Prostate gland (tissue), 2 donors: ENCODE data around the gene TMEM263. TPM values are rescaled to one million over a fixed set of nuclear protein-coding genes. Genes with fewer than 3 reads are reported as not detected.
A peak's percentile ranks its signal among the peaks of the same experiment; 100 is the strongest.

Source experiments
- DNase-seq: peaks from one replicate; pipeline ENCODE4 v3.0.0-alpha.2; 2019; ENCODE audit warnings: low spot score
- H3K27ac ChIP-seq, 2 donors: fragments of 200-600 bp; sonication (generic); 2 replicates each; pipeline ENCODE4 v1.5.1; 2017 to 2019
- H3K27me3 ChIP-seq: fragments of 200-600 bp; sonication (generic); replicated peaks from 2 replicates; pipeline ENCODE4 v1.5.1; 2019; ENCODE audit not compliant: insufficient read depth
- H3K36me3 ChIP-seq, 2 donors: fragments of 200-600 bp; sonication (generic); 1 replicate in 1 of 2; 2 replicates in 1 of 2; pipeline versions ENCODE4 v1.5.1 to v1.8.1; 2017 to 2019
- H3K4me1 ChIP-seq: fragments of 200-600 bp; sonication (generic); replicated peaks from 2 replicates; pipeline ENCODE4 v1.5.1; 2019
- H3K4me3 ChIP-seq, 2 donors: fragments of 200-600 bp; sonication (generic); 2 replicates each; pipeline ENCODE4 v1.5.1; 2017 to 2019
- H3K9me3 ChIP-seq: fragments of 200-600 bp; sonication (generic); 2 replicates; pipeline ENCODE4 v1.5.1; 2017
- POLR2A ChIP-seq: fragments of 450-650 bp; IDR thresholded peaks from one replicate; pipeline ENCODE4 v1.6.1; 2016; ENCODE audit warnings: antibody characterized with exemption, mild to moderate bottlenecking
- POLR2AphosphoS5 ChIP-seq: sonication (generic); formaldehyde crosslinking; IDR thresholded peaks from one replicate; pipeline ENCODE4 v1.6.1; 2017; ENCODE audit warnings: antibody characterized with exemption
- WGBS: methylation state at CpG from one replicate; pipeline ENCODE4 v1.1.5; 2018; 5-methylcytosine and 5-hydroxymethylcytosine counted together
- intact Hi-C: fragments of 100-400 bp; cut with DNase I; formaldehyde crosslinking; loops from one replicate; pipeline ENCODE4 v1.14.2; 2022
- total RNA-seq, 2 donors: library from RNA; depleted of rRNA; stranded (reverse); fragments of >200 nt; gene quantifications; one replicate each; pipeline ENCODE4 v1.1.0, GENCODE V29; 2016
- TF ChIP-seq, protein P1 (sequence below), 4 experiments: fragments of 200-600 bp in 2 of 4; fragments of 450-650 bp in 2 of 4; sonication (generic) in 2 of 4; IDR thresholded peaks; 1 replicate in 3 of 4; 2 replicates in 1 of 4; pipeline ENCODE4 v1.5.1; 2016 to 2019; ENCODE audit warnings: antibody characterized with exemption in 4 of 4, mild to moderate bottlenecking in 2 of 4, moderate library complexity in 2 of 4

Gene TMEM263
- total RNA-seq, 2 donors from 2014 or later, result 41.7 to 44.4 TPM

DNA sequence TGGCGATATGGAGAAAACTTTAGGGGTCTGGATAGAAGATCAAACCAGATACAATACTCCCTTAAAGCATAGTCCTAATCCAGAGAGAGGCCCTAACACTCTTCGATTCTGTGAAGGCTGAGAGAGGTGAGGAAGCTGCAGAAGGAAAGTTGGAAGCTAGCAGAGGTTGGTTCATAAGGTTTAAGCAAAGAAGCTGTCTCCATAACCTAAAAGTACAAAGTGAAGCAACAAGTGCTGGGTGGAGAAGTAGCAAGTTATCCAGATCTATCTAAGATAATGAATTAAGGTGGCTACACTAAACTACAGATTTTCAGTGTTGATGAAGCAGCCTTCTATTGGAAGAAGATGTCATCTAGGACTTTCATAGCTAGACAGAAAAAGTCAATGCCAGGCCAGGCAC is 55.8 kb downstream of the TMEM263 start:
- 96% methylated on average over 2 of the region's 2 CpGs for WGBS
- Histone ChIP-seq H3K27ac (no peak overlapping the region), H3K4me1 (no peaks in the 10 kb centered on the region), H3K9me3 (no peaks in the 10 kb centered on the region), H3K27me3 (no peaks in the 10 kb centered on the region), H3K4me3 (no peak overlapping the region), H3K36me3 (no peaks in the 10 kb centered on the region)
- TF ChIP-seq, protein P1, sequence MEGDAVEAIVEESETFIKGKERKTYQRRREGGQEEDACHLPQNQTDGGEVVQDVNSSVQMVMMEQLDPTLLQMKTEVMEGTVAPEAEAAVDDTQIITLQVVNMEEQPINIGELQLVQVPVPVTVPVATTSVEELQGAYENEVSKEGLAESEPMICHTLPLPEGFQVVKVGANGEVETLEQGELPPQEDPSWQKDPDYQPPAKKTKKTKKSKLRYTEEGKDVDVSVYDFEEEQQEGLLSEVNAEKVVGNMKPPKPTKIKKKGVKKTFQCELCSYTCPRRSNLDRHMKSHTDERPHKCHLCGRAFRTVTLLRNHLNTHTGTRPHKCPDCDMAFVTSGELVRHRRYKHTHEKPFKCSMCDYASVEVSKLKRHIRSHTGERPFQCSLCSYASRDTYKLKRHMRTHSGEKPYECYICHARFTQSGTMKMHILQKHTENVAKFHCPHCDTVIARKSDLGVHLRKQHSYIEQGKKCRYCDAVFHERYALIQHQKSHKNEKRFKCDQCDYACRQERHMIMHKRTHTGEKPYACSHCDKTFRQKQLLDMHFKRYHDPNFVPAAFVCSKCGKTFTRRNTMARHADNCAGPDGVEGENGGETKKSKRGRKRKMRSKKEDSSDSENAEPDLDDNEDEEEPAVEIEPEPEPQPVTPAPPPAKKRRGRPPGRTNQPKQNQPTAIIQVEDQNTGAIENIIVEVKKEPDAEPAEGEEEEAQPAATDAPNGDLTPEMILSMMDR (IDR thresholded peaks at IDR 0.05), result no peak
- TF ChIP-seq POLR2AphosphoS5, result no peak
- TF ChIP-seq POLR2A, result no peak
- DNase-seq, result no peak
- intact Hi-C loops, result no loop called here

DNA sequence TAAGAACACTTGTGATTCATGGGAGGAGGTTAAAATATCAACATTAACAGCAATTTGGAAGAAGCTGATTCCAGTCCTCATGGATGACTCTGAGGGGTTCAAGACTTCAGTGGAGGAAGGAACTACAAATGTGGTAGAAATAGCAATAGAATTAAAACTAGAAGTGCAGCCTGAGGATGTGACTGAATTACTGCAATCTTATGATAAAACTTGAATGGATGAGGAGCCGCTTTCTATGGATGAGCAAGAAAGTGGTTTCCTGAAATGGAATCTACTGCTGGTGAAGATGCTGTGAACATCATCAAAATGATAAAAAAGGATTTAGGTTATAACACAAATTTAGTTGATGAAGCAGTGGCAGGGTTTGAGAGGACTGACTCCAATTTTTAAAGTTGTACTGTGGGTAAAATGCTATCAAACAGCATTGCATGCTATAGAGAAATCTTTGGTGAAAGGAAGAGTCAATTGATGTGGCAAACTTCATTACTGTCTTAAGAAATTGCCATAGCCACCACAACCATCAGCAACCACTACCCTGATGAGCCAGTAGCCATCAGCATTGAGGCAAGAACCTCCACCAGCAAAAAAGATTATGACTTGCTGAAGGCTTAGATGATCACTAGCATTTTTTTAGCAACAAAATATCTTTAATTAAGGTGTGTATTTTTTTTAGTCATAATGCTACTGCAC is 57.2 kb downstream of the TMEM263 start:
- no peaks in the 10 kb centered on the region for H3K27me3 ChIP-seq
- H3K4me1 ChIP-seq, result no peaks in the 10 kb centered on the region
- WGBS, result 93% methylated on average over 1 of the region's 1 CpG
- TF ChIP-seq POLR2AphosphoS5 (no peak), POLR2A (no peak)
- TF ChIP-seq, protein P1 (IDR thresholded peaks at IDR 0.05), result no peak
- no peak overlapping the region for H3K4me3 ChIP-seq
- H3K9me3 ChIP-seq, result no peaks in the 10 kb centered on the region
- no peak overlapping the region for H3K27ac ChIP-seq
- H3K36me3 ChIP-seq, result no peaks in the 10 kb centered on the region
- DNase-seq, result no peak
- intact Hi-C loops, result no loop called here

DNA sequence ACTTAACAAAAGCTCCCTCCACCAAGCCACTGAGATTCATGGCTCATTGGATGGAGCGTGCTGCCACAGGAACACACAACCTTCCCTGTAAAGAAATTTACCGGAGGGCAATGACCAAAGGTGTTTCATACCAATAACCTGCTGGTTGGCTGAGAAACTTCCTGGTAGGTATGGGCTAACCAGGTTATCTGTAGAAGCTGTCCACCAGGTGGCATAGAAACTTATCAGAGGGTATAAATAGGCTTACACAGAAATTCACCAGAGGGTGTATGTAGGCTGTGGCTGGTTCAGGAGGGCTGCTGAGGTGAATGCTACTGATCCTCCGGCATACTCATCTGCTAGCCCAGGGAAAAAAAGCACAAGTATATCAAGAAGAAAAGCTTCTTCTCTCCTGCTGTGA is 58.3 kb downstream of the TMEM263 start:
- no peak overlapping the region for H3K4me3 ChIP-seq
- 60% methylated on average over 3 of the region's 3 CpGs for WGBS
- intact Hi-C loops, result no loop called here
- H3K27ac ChIP-seq, result no peak overlapping the region
- H3K27me3 ChIP-seq, result no peaks in the 10 kb centered on the region
- no peaks in the 10 kb centered on the region for H3K36me3 ChIP-seq
- H3K4me1 ChIP-seq, result no peaks in the 10 kb centered on the region
- DNase-seq, result no peak
- TF ChIP-seq, protein P1 (IDR thresholded peaks at IDR 0.05), result peak in 2 of 4 experiments; percentile 35 to 42
- TF ChIP-seq POLR2A, result no peak
- no peaks in the 10 kb centered on the region for H3K9me3 ChIP-seq

DNA sequence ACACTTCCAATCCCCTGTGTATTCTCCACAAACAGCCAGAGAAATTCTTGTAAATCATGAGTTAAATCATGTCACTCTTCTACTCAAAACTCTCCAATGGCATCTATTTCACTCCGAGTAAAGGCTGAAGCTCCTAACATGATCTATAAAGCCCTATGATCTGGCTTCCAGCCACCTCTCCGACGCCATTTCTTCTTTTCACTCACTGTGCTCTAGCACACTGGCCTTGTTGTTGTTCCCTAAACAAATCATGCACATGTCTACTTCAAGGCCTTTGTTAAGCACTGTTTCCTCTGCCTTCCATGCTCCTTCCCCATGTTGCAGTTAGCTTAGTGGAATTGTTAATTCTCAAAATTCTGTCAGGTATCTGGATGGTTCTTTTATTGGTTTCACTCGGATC is 61.3 kb downstream of the TMEM263 start:
- no peaks in the 10 kb centered on the region for H3K27me3 ChIP-seq
- no peak overlapping the region for H3K27ac ChIP-seq
- no peaks in the 10 kb centered on the region for H3K36me3 ChIP-seq
- H3K4me1 ChIP-seq, result no peaks in the 10 kb centered on the region
- no peak overlapping the region for H3K4me3 ChIP-seq
- no peak for DNase-seq
- WGBS, result 83% methylated on average over 4 of the region's 4 CpGs
- TF ChIP-seq POLR2A (no peak), POLR2AphosphoS5 (no peak)
- TF ChIP-seq, protein P1 (IDR thresholded peaks at IDR 0.05), result no peak
- intact Hi-C loops, result no loop called here
- H3K9me3 ChIP-seq, result no peaks in the 10 kb centered on the region

DNA sequence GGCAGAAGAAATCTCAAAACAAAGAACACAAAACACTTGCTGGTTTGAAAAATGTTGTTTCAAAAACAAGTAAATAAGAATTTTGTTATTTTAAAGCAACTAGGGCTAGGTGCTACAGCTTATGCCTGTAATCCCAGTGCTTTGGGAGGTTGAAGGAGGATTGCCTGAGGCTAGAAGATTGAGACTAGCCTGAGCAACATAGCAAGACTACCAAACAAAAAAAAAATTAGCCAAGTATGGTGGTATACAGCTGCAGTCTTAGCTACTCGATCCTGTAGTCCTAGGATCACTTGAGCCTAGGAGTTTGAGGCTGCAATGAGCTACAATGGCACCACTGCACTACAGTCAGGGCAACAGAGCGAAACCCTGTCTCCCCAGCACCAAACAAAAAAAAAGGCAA is 63.8 kb downstream of the TMEM263 start:
- no peak for DNase-seq
- 94% methylated on average over 2 of the region's 2 CpGs for WGBS
- TF ChIP-seq POLR2A, result no peak
- TF ChIP-seq, protein P1 (IDR thresholded peaks at IDR 0.05), result no peak
- no peak for TF ChIP-seq POLR2AphosphoS5
- Histone ChIP-seq H3K4me3 (no peak overlapping the region), H3K36me3 (no peaks in the 10 kb centered on the region), H3K4me1 (no peaks in the 10 kb centered on the region), H3K27me3 (no peaks in the 10 kb centered on the region), H3K27ac (no peak overlapping the region), H3K9me3 (no peaks in the 10 kb centered on the region)
- intact Hi-C loops, result no loop called here
